K562 (cell line): ENCODE measurements around the gene RBM34. TPM values are rescaled to one million over a fixed set of nuclear protein-coding genes. Genes with fewer than 3 reads are reported as not detected.

Source experiments
- HMG20B ChIP-seq: fragments of 250-450 bp; sonication (Bioruptor Pico); IDR thresholded peaks from 2 replicates; pipeline ENCODE4 v1.5.0; 2021; ENCODE audit warnings: mild to moderate bottlenecking
- LEF1 ChIP-seq: fragments of 450-650 bp; IDR thresholded peaks from 2 replicates; pipeline ENCODE4 v1.6.1; 2016; ENCODE audit warnings: mild to moderate bottlenecking
- MCM2 ChIP-seq: fragments of 450-650 bp; IDR thresholded peaks from 2 replicates; pipeline ENCODE4 v1.6.1; 2017; ENCODE audit warnings: low read depth, mild to moderate bottlenecking
- NFE2L1 ChIP-seq: fragments of 450-650 bp; IDR thresholded peaks from 2 replicates; pipeline ENCODE4 v1.6.1; 2016; ENCODE audit warnings: missing genetic modification characterization, low read depth, mild to moderate bottlenecking, missing compliant biosample characterization, moderate library complexity, borderline replicate concordance
- RBM34 ChIP-seq: fragments of 200-400 bp; formaldehyde crosslinking; IDR thresholded peaks from 2 replicates; pipeline ENCODE4 v1.6.1; 2018; ENCODE audit warnings: low read length, borderline replicate concordance; ENCODE audit not compliant: insufficient read depth
- RCOR1 ChIP-seq, 2 experiments: IDR thresholded peaks; 2 replicates each; pipeline ENCODE4 v1.6.1; 2012; ENCODE audit warnings: low read depth in 2 of 2, low read length in 2 of 2, borderline replicate concordance in 1 of 2, improper control_type of control experiment in 1 of 2
- RFX1 ChIP-seq: fragments of 450-650 bp; IDR thresholded peaks from 2 replicates; pipeline ENCODE4 v1.6.1; 2016; ENCODE audit warnings: mild to moderate bottlenecking, moderate library complexity
- TBP ChIP-seq: optimal IDR thresholded peaks from 2 replicates; pipeline ENCODE3; 2011; ENCODE audit warnings: low read depth, low read length, improper control_type of control experiment
- ZNF507 ChIP-seq: conservative IDR thresholded peaks from 2 replicates; pipeline ENCODE4 v1.6.1; 2017; ENCODE audit warnings: missing genetic modification characterization, missing compliant biosample characterization
- ZNF609 ChIP-seq: sonication (generic); formaldehyde crosslinking; IDR thresholded peaks from 2 replicates; pipeline ENCODE4 v1.8.1; 2023; ENCODE audit warnings: missing genetic modification reagents, mild to moderate bottlenecking, borderline replicate concordance
- ZNF76 ChIP-seq: fragments of 250-450 bp; sonication (Bioruptor Pico); IDR thresholded peaks from 2 replicates; pipeline ENCODE4 v1.4.0; 2020; ENCODE audit warnings: mild to moderate bottlenecking, moderate library complexity, borderline replicate concordance
- polyA plus RNA-seq, 8 experiments: library from polyadenylated mRNA; depleted of rRNA in 4 of 8; stranded (reverse) in 5 of 8; unstranded in 3 of 8; fragments of >200 nt; fragmentation: Nextera tagmentation in 2 of 8; fragmentation: Illumina TruSeq in 1 of 8; extraction: Ambion mirVana in 2 of 8; extraction: Trizol in 1 of 8; gene quantifications; 2 replicates each; pipeline versions ENCODE4 v1.2.1 to v1.2.3, GENCODE V29; 2011 to 2014; ENCODE audit warnings: inconsistent platforms in 1 of 8, missing spikeins in 1 of 8
- total RNA-seq, 7 experiments: library from RNA; depleted of rRNA in 6 of 7; stranded (reverse); fragments of >200 nt in 6 of 7; fragmentation: Illumina TruSeq in 2 of 7; extraction: Trizol in 2 of 7; gene quantifications; 2 replicates each; pipeline versions ENCODE4 v1.2.1 to v1.2.3, GENCODE V29; 2011 to 2021; ENCODE audit warnings: low replicate concordance in 1 of 7
- TF ChIP-seq, protein P1 (sequence below): fragments of 450-650 bp; IDR thresholded peaks from 2 replicates; pipeline ENCODE4 v1.6.1; 2017; ENCODE audit warnings: antibody characterized with exemption, mild to moderate bottlenecking
- TF ChIP-seq, protein P2 (sequence below): sonication (generic); IDR thresholded peaks from 2 replicates; pipeline ENCODE4 v1.6.1; 2016
- TF ChIP-seq, protein P3 (sequence below): fragments of 200-800 bp; sonication (Bioruptor generic); IDR thresholded peaks from 2 replicates; pipeline ENCODE4 v1.6.1; 2017; ENCODE audit warnings: missing genetic modification characterization, missing compliant biosample characterization

Gene RBM34
- total and polyA plus RNA-seq, 9 of the 15 experiments (the other 6 are each of a cell fraction or from before 2014, with no cell fraction given): 64.0 to 178 (median 124) TPM

- TF ChIP-seq, protein P1, sequence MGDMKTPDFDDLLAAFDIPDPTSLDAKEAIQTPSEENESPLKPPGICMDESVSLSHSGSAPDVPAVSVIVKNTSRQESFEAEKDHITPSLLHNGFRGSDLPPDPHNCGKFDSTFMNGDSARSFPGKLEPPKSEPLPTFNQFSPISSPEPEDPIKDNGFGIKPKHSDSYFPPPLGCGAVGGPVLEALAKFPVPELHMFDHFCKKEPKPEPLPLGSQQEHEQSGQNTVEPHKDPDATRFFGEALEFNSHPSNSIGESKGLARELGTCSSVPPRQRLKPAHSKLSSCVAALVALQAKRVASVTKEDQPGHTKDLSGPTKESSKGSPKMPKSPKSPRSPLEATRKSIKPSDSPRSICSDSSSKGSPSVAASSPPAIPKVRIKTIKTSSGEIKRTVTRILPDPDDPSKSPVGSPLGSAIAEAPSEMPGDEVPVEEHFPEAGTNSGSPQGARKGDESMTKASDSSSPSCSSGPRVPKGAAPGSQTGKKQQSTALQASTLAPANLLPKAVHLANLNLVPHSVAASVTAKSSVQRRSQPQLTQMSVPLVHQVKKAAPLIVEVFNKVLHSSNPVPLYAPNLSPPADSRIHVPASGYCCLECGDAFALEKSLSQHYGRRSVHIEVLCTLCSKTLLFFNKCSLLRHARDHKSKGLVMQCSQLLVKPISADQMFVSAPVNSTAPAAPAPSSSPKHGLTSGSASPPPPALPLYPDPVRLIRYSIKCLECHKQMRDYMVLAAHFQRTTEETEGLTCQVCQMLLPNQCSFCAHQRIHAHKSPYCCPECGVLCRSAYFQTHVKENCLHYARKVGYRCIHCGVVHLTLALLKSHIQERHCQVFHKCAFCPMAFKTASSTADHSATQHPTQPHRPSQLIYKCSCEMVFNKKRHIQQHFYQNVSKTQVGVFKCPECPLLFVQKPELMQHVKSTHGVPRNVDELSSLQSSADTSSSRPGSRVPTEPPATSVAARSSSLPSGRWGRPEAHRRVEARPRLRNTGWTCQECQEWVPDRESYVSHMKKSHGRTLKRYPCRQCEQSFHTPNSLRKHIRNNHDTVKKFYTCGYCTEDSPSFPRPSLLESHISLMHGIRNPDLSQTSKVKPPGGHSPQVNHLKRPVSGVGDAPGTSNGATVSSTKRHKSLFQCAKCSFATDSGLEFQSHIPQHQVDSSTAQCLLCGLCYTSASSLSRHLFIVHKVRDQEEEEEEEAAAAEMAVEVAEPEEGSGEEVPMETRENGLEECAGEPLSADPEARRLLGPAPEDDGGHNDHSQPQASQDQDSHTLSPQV: peak; percentile 66
- peak in 1 of 2 experiments; percentile 55; a peak in 1 of 4 replicates for TF ChIP-seq RCOR1 (IDR thresholded peaks at IDR 0.05; ENCODE audit: borderline replicate concordance in 1 of 2, low read depth in 2 of 2, low read length in 2 of 2)
- no peak for TF ChIP-seq HMG20B (CRISPR knock-in tag)
- TF ChIP-seq RBM34: no peak
- no peak for TF ChIP-seq NFE2L1 (tag)
- peak; percentile 60 for TF ChIP-seq LEF1
- TF ChIP-seq, protein P2, sequence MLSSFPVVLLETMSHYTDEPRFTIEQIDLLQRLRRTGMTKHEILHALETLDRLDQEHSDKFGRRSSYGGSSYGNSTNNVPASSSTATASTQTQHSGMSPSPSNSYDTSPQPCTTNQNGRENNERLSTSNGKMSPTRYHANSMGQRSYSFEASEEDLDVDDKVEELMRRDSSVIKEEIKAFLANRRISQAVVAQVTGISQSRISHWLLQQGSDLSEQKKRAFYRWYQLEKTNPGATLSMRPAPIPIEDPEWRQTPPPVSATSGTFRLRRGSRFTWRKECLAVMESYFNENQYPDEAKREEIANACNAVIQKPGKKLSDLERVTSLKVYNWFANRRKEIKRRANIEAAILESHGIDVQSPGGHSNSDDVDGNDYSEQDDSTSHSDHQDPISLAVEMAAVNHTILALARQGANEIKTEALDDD: peak; percentile 87
- TF ChIP-seq ZNF507 (tag): no peak
- TF ChIP-seq ZNF609 (CRISPR knock-in tag): no peak
- no peak for TF ChIP-seq MCM2
- no peak for TF ChIP-seq RFX1
- TF ChIP-seq, protein P3, sequence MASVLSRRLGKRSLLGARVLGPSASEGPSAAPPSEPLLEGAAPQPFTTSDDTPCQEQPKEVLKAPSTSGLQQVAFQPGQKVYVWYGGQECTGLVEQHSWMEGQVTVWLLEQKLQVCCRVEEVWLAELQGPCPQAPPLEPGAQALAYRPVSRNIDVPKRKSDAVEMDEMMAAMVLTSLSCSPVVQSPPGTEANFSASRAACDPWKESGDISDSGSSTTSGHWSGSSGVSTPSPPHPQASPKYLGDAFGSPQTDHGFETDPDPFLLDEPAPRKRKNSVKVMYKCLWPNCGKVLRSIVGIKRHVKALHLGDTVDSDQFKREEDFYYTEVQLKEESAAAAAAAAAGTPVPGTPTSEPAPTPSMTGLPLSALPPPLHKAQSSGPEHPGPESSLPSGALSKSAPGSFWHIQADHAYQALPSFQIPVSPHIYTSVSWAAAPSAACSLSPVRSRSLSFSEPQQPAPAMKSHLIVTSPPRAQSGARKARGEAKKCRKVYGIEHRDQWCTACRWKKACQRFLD (CRISPR knock-in tag): peak; percentile 26; the same call in 1 of the 2 replicates
- TF ChIP-seq TBP: no peak
- no peak for TF ChIP-seq ZNF76 (CRISPR knock-in tag)
Measured at GRCh38 chr1:235113183-235113917, 47.7 kb downstream of the RBM34 start (continued).
